T-helper 17 cell (primary cell): ENCODE results near the gene EIF4E2. TPM values are rescaled to one million over a fixed set of nuclear protein-coding genes. Genes with fewer than 3 reads are reported as not detected.

Experiments used
- ATAC-seq: fragments of 150-1000 bp; cut with Tn5 transposase; 2 replicates; pipeline ENCODE4 v1.10.0; 2021; ENCODE audit warnings: mild to moderate bottlenecking, moderate library complexity
- DNase-seq, 3 donors: peaks; one replicate each; pipeline versions ENCODE4 v3.0.0 to v3.0.0-alpha.2; 2020 to 2021
- H3K9me3 ChIP-seq: one replicate; pipeline ENCODE4 v1.7.0; 2013; ENCODE audit warnings: low read length, mild to moderate bottlenecking; ENCODE audit not compliant: control insufficient read depth, poor library complexity, severe bottlenecking
- H3K27ac Mint-ChIP-seq: one replicate; pipeline ENCODE4 v1.8.0; 2022; ENCODE audit warnings: mild to moderate bottlenecking, moderate library complexity, mixed read lengths
- H3K27me3 Mint-ChIP-seq: one replicate; pipeline ENCODE4 v1.8.0; 2022; ENCODE audit warnings: mixed read lengths
- H3K36me3 Mint-ChIP-seq: one replicate; pipeline ENCODE4 v1.8.0; 2022; ENCODE audit warnings: low read depth, mixed read lengths
- H3K4me1 Mint-ChIP-seq: one replicate; pipeline ENCODE4 v1.8.0; 2022; ENCODE audit warnings: mild to moderate bottlenecking, mixed read lengths
- H3K4me3 Mint-ChIP-seq: one replicate; pipeline ENCODE4 v1.8.0; 2022; ENCODE audit warnings: mild to moderate bottlenecking, moderate library complexity, mixed read lengths
- total RNA-seq, 4 donors: library from RNA in 2 of 4; stranded (reverse) in 2 of 4; gene quantifications; one replicate each; pipeline ENCODE4 v1.2.3 and lab custom pipeline; 2022 to 2026

EIF4E2 gene, protein sequence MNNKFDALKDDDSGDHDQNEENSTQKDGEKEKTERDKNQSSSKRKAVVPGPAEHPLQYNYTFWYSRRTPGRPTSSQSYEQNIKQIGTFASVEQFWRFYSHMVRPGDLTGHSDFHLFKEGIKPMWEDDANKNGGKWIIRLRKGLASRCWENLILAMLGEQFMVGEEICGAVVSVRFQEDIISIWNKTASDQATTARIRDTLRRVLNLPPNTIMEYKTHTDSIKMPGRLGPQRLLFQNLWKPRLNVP
- total RNA-seq: 10 to 100 TPM; 52.1 to 58.8 TPM
- total RNA-seq (lab: John Stamatoyannopoulos, UW): 54.3 to 106 reads per million in 2 donors

DNA sequence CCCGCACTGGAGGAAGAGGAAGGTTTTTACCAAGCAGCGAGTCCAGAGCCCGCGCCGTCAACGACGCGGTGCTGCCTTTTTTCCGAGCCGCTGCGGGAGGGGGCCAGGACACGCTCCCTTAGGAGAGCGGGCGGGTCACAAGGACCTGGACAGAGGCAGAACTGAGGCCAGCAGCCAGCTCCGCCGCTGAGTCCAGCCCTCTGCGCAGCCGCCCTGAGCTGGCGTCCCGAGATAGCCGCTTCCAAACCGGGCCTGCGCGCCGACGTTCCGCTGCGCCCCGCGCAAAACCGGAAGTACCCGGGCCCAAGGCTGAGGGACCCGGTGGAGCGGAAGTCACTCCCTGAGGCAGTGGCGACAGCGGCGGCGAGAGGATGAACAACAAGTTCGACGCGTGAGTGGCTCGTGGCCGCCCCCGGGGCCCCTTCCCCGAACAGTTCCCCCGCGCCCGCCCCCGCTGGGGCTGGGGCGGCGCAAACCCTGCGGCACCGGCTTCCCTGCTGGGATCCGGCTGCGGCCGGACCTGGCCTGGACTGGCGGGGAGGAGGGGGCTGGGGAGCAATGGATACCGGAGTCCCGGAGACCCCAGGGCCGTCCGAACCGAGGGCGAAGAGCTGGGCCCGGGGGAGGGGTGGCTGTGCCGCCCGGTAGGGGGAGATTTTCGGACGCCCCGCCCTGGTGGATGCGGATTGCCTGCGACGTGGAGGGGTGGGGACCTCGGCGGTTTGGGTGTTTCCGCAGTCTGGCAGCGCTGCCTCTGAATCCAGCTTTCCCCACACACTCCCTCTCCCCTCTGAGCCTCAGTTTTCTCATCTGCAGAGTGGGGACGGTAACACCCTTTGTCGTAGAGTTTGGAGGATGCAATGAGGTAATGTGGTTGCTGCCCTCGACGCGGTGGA lies at the start of gene EIF4E2, which contains the start of gene TIGD1:
Gene EIF4E2 (plus strand): TSS at position 336 of the 896 bp plus-strand sequence. CDS start 36 bp downstream, at position 372.
Gene TIGD1 (minus strand): TSS at position 204 of the 896 bp plus-strand sequence. CDS start 675 bp downstream, outside the sequence.
- peak; percentile 80 to 84 (median 81) for DNase-seq
- ATAC-seq: peak; percentile 87
- Mint-ChIP-seq H3K4me3 (peak within 1 kb of the TSS; percentile 96), H3K4me1 (peaks cover 64% of the 10 kb centered on the region), H3K27ac (peak within 1 kb of the TSS; percentile 96), H3K27me3 (no peaks in the 10 kb centered on the region), H3K36me3 (peaks cover 4% of the 10 kb centered on the region)
- no peaks in the 10 kb centered on the region for H3K9me3 ChIP-seq

- no peaks in the 10 kb centered on the region for H3K9me3 ChIP-seq
- Mint-ChIP-seq H3K4me1 (peaks cover 8% of the 10 kb centered on the region), H3K36me3 (peaks cover 3% of the 10 kb centered on the region), H3K27me3 (peaks cover 61% of the 10 kb centered on the region), H3K27ac (no peak overlapping the region), H3K4me3 (no peak overlapping the region)
- ATAC-seq (no peak), DNase-seq (no peak)
Measured at GRCh38 chr2:232501331-232501771, 49.1 kb upstream of the EIF4E2 start.

GRCh38 chr2:232501794-232502390 lies 48.6 kb upstream of the EIF4E2 start:
- H3K4me3 Mint-ChIP-seq: peak overlapping the region; percentile 61
- peaks cover 3% of the 10 kb centered on the region for H3K36me3 Mint-ChIP-seq
- H3K4me1 Mint-ChIP-seq: peaks cover 8% of the 10 kb centered on the region
- no peak for DNase-seq
- ATAC-seq: no peak
- peaks cover 66% of the 10 kb centered on the region for H3K27me3 Mint-ChIP-seq
- H3K27ac Mint-ChIP-seq: peak overlapping the region; percentile 86
- H3K9me3 ChIP-seq: no peaks in the 10 kb centered on the region

- H3K27me3 Mint-ChIP-seq: peaks cover 72% of the 10 kb centered on the region
- H3K4me3 Mint-ChIP-seq: peak overlapping the region; percentile 60
- H3K36me3 Mint-ChIP-seq: peaks cover 3% of the 10 kb centered on the region
- no peak for DNase-seq
- H3K27ac Mint-ChIP-seq: peak overlapping the region; percentile 86
- no peaks in the 10 kb centered on the region for H3K9me3 ChIP-seq
- ATAC-seq: peak; percentile 62
- peaks cover 8% of the 10 kb centered on the region for H3K4me1 Mint-ChIP-seq
Measured at GRCh38 chr2:232502511-232502910, 48.0 kb upstream of the EIF4E2 start.

- peak overlapping the region; percentile 6 for H3K27ac Mint-ChIP-seq
- peak; percentile 24 to 40 (median 40) for DNase-seq
- H3K4me1 Mint-ChIP-seq: peaks cover 8% of the 10 kb centered on the region
- peaks cover 3% of the 10 kb centered on the region for H3K36me3 Mint-ChIP-seq
- H3K9me3 ChIP-seq: no peaks in the 10 kb centered on the region
- peak; percentile 82 for ATAC-seq
- peak overlapping the region; percentile 66 for H3K4me3 Mint-ChIP-seq
- H3K27me3 Mint-ChIP-seq: peaks cover 71% of the 10 kb centered on the region
Measured at GRCh38 chr2:232502911-232503808, 47.3 kb upstream of the EIF4E2 start.

GRCh38 chr2:232503809-232504323 lies 46.6 kb upstream of the EIF4E2 start:
- Mint-ChIP-seq H3K27me3 (peaks cover 69% of the 10 kb centered on the region), H3K4me3 (peak overlapping the region; percentile 66), H3K27ac (peak overlapping the region; percentile 6), H3K4me1 (peaks cover 8% of the 10 kb centered on the region), H3K36me3 (no peaks in the 10 kb centered on the region)
- no peak for DNase-seq
- H3K9me3 ChIP-seq: no peaks in the 10 kb centered on the region
- ATAC-seq: no peak

DNA sequence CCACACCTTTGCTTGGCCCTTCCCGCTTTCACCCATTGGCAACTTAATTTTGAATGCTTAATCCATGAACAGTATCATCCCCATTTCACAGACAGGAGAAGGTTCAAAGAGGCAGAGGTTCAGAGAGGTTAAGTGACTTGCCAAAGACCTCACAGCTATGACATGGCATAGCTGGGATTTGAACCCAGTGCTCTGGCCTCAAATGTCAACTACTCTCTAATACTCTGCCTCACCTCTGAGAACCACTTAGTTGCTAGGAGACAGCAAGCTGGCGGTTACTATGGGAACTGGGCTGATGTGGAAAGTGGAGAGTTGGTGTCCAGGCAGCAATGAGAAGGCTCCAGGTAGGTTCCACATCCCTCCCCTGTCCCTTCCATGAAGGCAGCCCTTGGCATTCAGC lies 46.1 kb upstream of the EIF4E2 start:
- H3K4me3 Mint-ChIP-seq: no peak overlapping the region
- peaks cover 3% of the 10 kb centered on the region for H3K36me3 Mint-ChIP-seq
- no peak for ATAC-seq
- DNase-seq: no peak
- peaks cover 70% of the 10 kb centered on the region for H3K27me3 Mint-ChIP-seq
- H3K4me1 Mint-ChIP-seq: peaks cover 8% of the 10 kb centered on the region
- no peaks in the 10 kb centered on the region for H3K9me3 ChIP-seq
- H3K27ac Mint-ChIP-seq: no peak overlapping the region

DNA sequence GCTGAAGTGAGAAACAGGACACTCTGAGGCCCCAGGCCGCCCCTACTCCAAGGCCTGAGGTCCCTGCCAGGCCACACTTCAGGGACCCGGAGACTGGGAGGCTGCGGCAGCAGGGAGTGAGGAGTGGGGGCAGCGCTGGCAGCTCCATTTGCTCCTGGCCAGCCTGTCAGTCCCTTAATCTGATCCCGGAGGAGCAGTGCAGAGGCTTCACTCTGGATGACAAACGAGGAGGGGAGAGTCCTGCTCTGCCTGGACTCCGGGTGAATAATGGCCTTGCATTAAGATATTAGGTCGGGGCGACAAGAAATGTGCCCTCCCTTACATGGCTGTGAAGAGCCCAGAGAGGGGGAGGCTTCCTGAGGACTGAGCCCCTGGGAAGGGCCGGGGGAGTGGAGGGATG lies 44.6 kb upstream of the EIF4E2 start:
- H3K36me3 Mint-ChIP-seq: peaks cover 5% of the 10 kb centered on the region
- H3K27ac Mint-ChIP-seq: no peak overlapping the region
- no peaks in the 10 kb centered on the region for H3K9me3 ChIP-seq
- DNase-seq (no peak), ATAC-seq (no peak)
- H3K4me3 Mint-ChIP-seq: no peak overlapping the region
- peaks cover 8% of the 10 kb centered on the region for H3K4me1 Mint-ChIP-seq
- peaks cover 55% of the 10 kb centered on the region for H3K27me3 Mint-ChIP-seq

DNA sequence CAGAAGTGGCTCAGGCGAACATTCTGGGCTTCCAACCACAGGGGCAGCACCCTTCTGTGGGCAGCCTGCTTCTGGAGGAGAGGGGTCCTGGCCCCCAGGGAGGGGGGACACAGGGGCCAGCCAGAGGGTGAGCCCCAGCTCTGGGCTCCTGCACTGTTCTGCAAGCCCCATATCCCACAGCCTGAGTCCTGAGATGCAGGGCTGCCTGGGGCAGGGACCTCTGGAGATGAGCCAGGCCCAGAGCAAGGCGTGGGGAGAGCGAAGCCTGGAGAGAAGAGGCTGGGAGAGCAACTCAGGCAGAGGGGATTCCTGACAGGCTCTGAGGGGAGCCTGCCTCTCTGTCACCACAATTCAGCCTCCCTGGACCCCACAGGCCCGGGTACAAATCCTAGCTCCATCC lies 43.8 kb upstream of the EIF4E2 start:
- H3K36me3 Mint-ChIP-seq: peaks cover 5% of the 10 kb centered on the region
- H3K27ac Mint-ChIP-seq: no peak overlapping the region
- peaks cover 8% of the 10 kb centered on the region for H3K4me1 Mint-ChIP-seq
- DNase-seq (no peak), ATAC-seq (no peak)
- peaks cover 51% of the 10 kb centered on the region for H3K27me3 Mint-ChIP-seq
- H3K9me3 ChIP-seq: no peaks in the 10 kb centered on the region
- no peak overlapping the region for H3K4me3 Mint-ChIP-seq

GRCh38 chr2:232508251-232508650 lies 42.2 kb upstream of the EIF4E2 start:
- ATAC-seq: no peak
- Mint-ChIP-seq H3K4me3 (no peak overlapping the region), H3K4me1 (peaks cover 4% of the 10 kb centered on the region), H3K36me3 (peaks cover 5% of the 10 kb centered on the region), H3K27me3 (peaks cover 53% of the 10 kb centered on the region), H3K27ac (no peak overlapping the region)
- no peak for DNase-seq
- H3K9me3 ChIP-seq: no peaks in the 10 kb centered on the region

DNA sequence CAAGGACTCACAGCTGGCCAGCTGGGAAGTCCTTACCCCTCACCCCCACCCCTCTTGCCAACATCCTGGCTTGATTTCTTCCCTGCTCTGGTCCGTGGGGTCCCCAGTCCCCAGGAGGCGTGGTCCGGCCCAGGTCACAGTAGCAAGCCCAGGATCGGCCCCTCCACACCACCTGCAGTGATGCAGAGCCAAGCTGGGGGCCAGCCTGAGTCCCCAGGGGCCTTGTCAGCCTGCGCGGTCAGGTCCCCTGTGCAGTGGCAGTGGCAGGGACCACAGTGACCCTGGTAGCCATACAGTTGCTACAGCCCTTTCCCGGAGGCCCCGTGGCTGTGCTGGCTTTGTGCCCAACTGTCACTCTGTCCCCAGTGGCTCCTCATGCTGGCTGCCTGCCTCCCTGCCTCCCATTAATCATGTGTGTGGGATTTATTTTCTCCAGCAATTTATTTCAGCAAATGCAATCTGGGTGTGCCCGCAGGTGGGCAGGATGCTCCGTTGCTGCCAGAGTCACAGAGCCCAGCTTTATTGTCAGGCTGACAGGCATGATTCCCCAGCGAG lies 39.1 kb upstream of the EIF4E2 start:
- Mint-ChIP-seq H3K4me1 (peaks cover 3% of the 10 kb centered on the region), H3K4me3 (no peak overlapping the region), H3K36me3 (peaks cover 5% of the 10 kb centered on the region), H3K27me3 (peaks cover 39% of the 10 kb centered on the region), H3K27ac (no peak overlapping the region)
- ATAC-seq (no peak), DNase-seq (no peak)
- no peaks in the 10 kb centered on the region for H3K9me3 ChIP-seq

DNA sequence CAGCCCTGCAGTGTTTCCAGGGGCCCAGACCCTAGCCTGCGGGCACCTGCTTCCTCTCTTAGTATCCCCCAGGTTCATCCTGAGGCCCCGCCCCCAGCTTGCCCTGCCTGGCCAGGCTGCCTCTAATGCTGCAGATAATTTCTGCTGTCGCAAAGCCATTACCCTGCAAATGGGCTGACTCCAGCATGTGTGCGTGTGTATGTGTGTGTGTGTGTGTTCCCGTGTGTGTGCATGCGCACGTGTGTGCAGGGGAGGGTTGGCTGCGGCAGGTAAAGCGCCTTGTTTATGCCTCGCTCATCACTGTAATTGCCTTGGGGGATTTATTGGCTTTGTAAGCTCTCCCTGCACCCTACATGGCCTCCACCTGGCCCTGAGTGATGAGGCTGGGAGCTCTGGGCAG lies 37.9 kb upstream of the EIF4E2 start:
- H3K27ac Mint-ChIP-seq: no peak overlapping the region
- H3K4me1 Mint-ChIP-seq: peaks cover 6% of the 10 kb centered on the region
- H3K4me3 Mint-ChIP-seq: no peak overlapping the region
- peaks cover 34% of the 10 kb centered on the region for H3K27me3 Mint-ChIP-seq
- no peak for DNase-seq
- H3K9me3 ChIP-seq: no peaks in the 10 kb centered on the region
- no peak for ATAC-seq
- H3K36me3 Mint-ChIP-seq: peaks cover 5% of the 10 kb centered on the region
